DMS153 (cell line): ENCODE data around the gene SOX5.

ENCODE experiments used
- DNase-seq: peaks from one replicate; lab custom pipeline; 2025; lab: John Stamatoyannopoulos, UW

Gene SOX5

DNA sequence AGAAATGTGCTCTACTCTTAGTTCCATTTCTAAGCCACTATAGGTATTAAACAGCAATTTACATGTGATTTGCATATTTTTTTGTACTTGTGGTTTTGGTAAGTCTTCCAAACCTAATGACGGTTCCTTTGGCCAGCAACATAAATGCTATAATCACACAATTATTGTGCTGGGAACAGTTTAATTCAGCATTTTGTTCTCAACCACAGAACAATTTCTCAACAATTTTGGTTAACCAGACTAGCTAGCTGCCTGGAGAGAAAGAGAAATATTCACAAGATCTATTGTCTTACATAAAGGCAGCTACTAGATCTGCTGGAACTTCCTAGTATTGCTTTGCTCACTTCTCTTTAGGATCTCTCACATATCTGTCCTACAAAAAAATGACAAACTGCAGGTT is 265.3 kb downstream of the SOX5 start:
- DNase-seq, result no peak

GRCh38 chr12:23681237-23681636 is 268.2 kb downstream of the SOX5 start:
- DNase-seq, result no peak

- no peak for DNase-seq
These were observed 275.4 kb downstream of the SOX5 start for GRCh38 chr12:23674064-23674463.

GRCh38 chr12:23671881-23672280 is 277.6 kb downstream of the SOX5 start:
- no peak for DNase-seq

DNA sequence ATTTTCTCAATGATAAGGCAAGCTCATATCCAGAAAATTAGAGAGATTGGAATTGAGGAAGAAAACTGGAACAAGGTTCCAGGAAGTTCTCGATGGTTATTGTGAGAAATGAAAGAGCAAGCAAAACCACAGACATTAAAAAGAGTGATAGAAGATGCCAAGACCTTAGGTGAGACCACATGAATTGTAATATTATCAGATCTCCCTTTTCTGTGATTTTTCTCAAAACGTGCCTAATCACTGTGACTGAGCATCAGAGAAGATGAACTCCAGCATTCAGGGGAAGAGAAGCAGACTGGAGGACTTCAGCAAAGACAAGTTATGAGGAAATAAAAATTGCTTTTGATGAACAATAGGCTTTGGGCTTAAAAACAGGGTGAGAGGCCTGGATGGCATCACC is 278.8 kb downstream of the SOX5 start:
- DNase-seq, result no peak

GRCh38 chr12:23669691-23670090 is 279.8 kb downstream of the SOX5 start:
- no peak for DNase-seq

DNA sequence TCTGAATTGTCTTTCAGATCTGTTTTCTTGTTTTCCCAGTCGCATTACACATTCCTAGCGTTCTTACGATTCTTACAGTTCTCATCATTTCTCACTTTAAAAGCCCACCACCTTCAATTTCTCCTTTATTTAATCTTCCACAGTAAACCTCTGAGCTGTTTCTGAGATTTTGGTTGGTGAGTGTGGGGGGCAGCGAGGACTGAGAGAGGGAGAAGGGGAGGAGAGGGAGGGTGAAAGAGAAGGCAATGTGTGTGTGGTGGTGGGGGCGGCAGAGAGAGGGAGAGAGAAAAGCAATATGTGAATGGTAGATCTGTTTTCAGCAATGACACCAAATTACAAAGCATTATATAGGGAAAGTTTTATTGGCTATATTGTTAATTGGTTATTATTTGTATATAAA is 282.6 kb downstream of the SOX5 start:
- no peak for DNase-seq

GRCh38 chr12:23662966-23663365 is 286.5 kb downstream of the SOX5 start:
- DNase-seq, result no peak

DNA sequence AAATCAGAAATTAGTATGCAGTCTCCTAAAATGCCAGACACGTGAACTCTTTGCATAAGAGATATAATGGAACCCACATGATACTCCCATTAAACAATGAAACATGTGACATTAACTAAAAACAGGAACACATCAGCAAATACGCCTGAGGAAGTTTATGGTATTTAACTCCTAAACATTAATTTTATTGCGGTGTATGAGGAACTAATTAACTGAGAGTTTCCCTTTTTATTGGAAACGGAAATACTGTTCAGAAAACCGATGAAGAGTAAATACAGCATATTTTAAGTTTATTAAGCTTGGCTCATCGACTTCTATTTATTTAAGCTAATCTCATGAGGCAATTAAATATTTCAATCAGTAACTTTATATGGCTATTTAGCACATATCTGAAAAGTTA is 290.3 kb downstream of the SOX5 start:
- no peak for DNase-seq

GRCh38 chr12:23657598-23657997 is 291.9 kb downstream of the SOX5 start:
- DNase-seq, result no peak

DNA sequence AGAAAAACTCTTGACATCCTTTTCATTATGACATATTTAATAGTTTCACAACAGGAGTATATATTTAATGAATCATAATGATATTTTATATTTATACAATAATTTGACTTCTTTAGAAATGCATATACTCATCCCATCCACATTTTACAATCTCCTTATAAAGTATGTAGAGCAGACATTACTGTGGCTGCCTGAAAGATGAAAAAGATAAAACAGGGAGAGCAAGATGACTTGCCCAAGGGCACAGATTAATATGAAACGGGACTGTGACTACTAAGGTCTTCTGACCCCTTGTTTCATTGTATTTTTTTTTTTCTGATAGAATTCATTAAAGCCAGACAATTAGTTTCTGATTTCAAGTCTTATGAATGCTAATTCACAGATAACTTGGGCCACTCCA is 293.6 kb downstream of the SOX5 start:
- DNase-seq, result no peak

DNA sequence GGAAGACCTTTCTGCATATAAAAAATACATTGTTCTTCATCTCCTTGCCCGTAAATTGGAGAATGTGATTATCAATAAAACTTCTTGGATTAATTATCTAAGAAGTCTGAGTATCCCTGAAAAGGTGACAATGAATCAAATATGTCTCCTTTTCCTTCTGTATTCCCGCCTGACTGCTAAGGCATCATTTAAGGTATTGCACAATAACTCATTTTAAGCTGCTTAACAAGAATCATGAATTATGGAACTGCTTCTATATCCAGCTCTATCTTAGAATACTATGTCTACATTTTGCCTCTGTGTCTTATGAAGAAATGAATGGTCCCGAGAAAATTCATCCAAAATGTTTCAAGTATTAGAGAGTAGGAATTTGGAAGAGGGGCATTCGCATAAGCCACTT is 294.4 kb downstream of the SOX5 start:
- no peak for DNase-seq

GRCh38 chr12:23648546-23648945 is 300.9 kb downstream of the SOX5 start:
- no peak for DNase-seq

DNA sequence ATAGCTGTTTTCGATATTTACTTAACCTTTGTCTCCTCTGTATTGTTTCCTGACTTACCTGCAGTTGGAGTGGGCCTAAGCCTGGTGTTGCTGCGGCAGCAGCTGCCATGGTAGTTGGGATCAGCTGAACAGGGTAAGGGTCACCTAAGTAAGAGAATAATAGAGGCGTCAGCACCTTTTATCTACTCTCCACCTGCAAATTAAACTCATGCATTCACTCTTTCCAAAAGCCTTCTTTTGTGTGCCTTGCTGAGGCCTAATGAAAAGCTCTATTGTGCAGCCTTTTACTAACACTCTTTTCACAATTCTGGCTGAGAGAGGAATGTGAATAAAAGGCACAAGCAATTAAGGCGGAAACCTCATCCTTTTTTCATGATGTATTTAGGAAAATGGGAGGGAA is 308.7 kb downstream of the SOX5 start:
- DNase-seq, result peak; percentile 96

DNA sequence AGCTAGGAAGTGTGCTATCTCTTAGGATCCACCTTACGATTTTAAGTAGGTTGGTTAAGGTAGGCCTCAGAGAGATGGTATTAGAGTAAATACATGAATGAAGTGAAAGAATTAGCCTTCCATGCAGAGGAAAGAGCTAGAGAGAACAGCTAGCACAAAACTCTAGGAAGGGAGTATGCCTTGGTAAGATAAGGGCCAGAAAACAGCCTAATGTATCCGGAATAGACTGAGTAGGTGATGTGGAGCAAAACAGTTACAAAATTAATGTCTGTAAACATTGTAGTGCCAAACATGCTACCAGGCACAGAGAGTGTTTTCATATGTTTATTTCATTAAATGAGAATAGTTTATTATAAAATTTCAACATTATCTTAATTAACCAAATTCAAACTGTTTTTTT is 315.1 kb downstream of the SOX5 start:
- DNase-seq, result no peak

DNA sequence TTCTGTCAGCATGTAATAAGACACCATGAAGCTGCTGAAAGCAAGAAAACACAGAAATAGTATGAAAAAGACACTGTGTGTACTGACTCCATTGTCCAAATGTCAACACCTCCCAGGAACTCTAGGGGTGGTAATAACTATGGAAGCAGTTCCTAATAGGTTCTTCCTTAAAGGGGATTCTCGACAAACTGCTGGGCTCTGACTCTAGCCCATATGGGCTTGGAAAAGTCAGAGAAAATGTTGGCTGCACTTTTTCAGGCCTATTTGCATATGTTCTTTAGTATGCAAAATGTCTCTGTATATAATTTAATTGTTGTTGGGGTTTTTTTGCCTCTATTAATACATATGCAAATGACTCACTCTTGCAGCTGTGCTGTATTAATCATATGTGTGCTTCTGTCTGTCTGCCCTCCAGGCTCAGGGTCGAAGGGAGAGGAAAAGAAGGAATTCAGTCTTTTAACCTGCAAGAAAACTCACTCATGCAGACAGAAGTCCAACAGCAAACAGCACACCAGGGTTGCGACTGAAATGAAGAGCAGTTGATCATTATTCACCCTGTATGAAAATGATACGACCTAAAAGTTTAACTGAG is 317.6 kb downstream of the SOX5 start:
- no peak for DNase-seq

DNA sequence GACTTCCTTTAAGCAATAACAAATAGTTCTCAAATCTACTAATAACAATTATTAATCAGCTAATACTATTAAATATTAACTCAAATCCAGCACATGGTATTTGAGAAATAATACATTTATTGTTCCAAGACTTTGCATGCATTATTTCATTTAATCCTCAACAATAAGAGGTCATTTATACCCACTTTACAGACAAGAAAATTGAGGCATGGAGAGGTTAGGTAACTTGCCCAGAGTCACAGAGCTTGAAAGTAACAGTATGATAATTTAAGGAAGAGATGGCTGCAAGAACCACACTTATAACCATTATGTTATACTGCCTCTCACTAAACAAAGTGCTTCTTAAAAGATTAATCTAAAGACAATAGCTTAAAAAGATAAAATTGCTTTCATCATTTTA is 318.9 kb downstream of the SOX5 start:
- DNase-seq, result no peak

DNA sequence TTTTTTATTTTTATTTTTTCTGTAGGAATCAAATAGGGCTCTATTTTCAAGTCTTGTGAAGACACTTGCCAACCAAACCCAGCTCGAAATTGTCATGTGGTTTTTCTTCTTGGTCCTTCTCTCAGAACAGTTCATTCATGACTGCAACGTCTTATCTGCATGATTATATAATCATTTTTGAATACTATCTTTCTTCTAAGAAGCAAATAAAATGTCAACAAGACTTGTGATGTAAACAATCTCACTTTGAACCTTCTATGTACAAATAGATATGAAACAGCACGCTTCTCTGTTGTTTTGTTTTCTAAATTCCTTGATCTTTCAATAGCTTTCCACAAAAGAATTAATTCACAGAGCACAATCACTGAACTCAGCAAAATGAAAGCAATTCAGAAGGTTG is 320.7 kb downstream of the SOX5 start:
- no peak for DNase-seq

GRCh38 chr12:23626791-23627190 is 322.7 kb downstream of the SOX5 start:
- no peak for DNase-seq

GRCh38 chr12:23621900-23622299 is 327.6 kb downstream of the SOX5 start:
- no peak for DNase-seq

DNA sequence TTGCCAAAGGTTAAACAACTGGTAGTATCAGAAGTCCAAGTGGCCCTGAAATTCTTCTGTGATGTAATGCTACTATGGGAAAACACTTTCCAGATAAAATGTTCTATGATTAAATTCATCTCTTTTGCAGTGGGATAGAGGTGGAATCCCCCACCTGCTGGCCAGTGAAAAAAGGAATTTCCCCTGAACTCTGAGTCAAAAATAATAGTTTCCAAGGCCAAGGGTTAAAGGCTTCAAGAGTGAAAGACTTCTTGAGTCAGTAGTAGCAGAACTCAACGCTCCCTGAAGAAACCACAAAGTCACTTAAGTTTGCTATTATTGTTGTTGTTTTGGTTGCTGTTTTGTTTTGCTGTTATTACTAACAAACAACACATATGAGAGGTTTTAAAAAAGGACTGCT is 330.8 kb downstream of the SOX5 start:
- DNase-seq, result no peak

GRCh38 chr12:23617749-23618148 is 331.7 kb downstream of the SOX5 start:
- DNase-seq, result no peak

DNA sequence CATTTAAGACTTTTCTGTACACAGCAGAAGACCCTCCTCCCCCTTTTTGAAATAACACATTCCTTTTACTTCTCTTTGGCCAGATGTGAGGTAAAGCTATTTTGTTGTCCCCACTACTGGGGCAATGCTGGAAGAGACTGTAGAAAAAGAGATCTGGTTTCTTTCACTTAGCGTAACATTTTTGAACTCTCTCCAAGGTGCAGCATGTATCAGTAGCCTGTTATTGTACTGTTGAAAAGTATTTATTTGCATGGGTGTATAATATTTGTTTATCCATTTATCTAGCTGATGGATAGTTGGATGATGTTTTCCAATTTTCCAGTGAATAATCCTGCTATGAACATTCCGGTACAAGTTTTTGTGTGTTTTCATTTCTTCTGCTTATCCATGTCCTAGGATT is 335.2 kb downstream of the SOX5 start:
- no peak for DNase-seq

DNA sequence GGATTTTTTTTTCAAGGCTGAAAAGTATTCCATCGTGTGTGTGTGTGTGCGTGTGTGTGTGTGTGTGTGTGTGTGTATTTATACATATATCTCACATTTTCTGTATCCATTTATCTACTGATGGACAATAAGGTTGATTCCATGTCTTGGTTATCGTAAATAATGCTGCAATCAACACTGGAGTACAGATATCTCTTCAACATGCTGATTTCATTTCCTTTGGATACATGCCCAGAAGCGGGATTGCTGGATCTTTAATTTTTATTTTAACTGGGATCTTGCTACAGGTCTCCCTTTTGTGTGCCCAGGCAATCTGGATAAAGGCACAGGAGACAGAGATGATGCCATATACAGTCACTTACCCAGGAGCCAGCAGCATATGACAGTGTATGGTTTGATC is 338.1 kb downstream of the SOX5 start:
- DNase-seq, result peak; percentile 38

- DNase-seq, result no peak
These were observed 348.6 kb downstream of the SOX5 start for GRCh38 chr12:23600919-23601318.
